ENCODE data around the gene NR2F1-AS1.

- TF ChIP-seq CTCF (conservative IDR thresholded peaks at IDR 0.05; ENCODE audit: low read length) = no peak
- TF ChIP-seq EZH2phosphoT487 (IDR thresholded peaks at IDR 0.05; ENCODE audit: borderline replicate concordance, low read depth, low read length) = no peak
These were observed 104.7 kb downstream of the NR2F1-AS1 start for GRCh38 chr5:93476251-93476742.

Data from OCI-LY7 (cell line).